Chondrocyte (in vitro differentiated cells): ENCODE data around the gene ZCCHC10. TPM values are rescaled to one million over a fixed set of nuclear protein-coding genes. Genes with fewer than 3 reads are reported as not detected.

Source experiments
- DNase-seq: peaks from one replicate; pipeline ENCODE4 v3.0.0; 2021; ENCODE audit warnings: mixed read lengths, low spot score
- H3K27ac Mint-ChIP-seq: one replicate; pipeline ENCODE4 v1.8.0; 2021; ENCODE audit warnings: mild to moderate bottlenecking, moderate library complexity, mixed read lengths; ENCODE audit not compliant: unreplicated experiment
- H3K27me3 Mint-ChIP-seq: 2 replicates; pipeline ENCODE4 v1.8.0; 2021; ENCODE audit warnings: low read depth, mixed read lengths
- H3K36me3 Mint-ChIP-seq: 2 replicates; pipeline ENCODE4 v1.8.0; 2021; ENCODE audit warnings: low read depth, mixed read lengths
- H3K4me1 Mint-ChIP-seq: 2 replicates; pipeline ENCODE4 v1.8.0; 2021; ENCODE audit warnings: low read depth, mild to moderate bottlenecking, mixed read lengths
- H3K4me3 Mint-ChIP-seq: one replicate; pipeline ENCODE4 v1.8.0; 2021; ENCODE audit warnings: mild to moderate bottlenecking, moderate library complexity, mixed read lengths; ENCODE audit not compliant: unreplicated experiment
- H3K9me3 Mint-ChIP-seq: 2 replicates; pipeline ENCODE4 v1.8.0; 2021; ENCODE audit warnings: low read depth, mixed read lengths
- CTCF ChIP-seq: fragments of 200-600 bp; sonication (generic); IDR thresholded peaks from 2 replicates; pipeline ENCODE4 v1.5.0; 2021; ENCODE audit warnings: antibody characterized with exemption, mild to moderate bottlenecking, moderate library complexity
- long read RNA-seq: library from polyadenylated mRNA; stranded (forward); transcript quantifications from one replicate; pipeline ENCODE4 v2.0.0, GENCODE V29; 2021
- total RNA-seq: library from RNA; stranded (reverse); gene quantifications from 3 replicates; pipeline ENCODE4 v1.2.1, GENCODE V29; 2021

Gene ZCCHC10
- 19.8 to 21.9 TPM (median 19.9 TPM) in 3 replicates for total RNA-seq
- long read RNA-seq, transcript ZCCHC10-207 (5 exons, 1,070 nt) = minor isoform, 6 of 51 reads
- long read RNA-seq, transcript ZCCHC10-201 (4 exons, 2,178 nt) = major isoform, 30 of 51 reads
- long read RNA-seq, transcript ZCCHC10-203 (3 exons, 325 nt) = minor isoform, 5 of 51 reads
- long read RNA-seq, partial matches to known transcripts = 0 of 51 reads
- long read RNA-seq, other reads (novel, unspliced or antisense) = 2 of 51 reads

GRCh38 chr5:133025804-133026663, at the start of gene ZCCHC10:
Gene ZCCHC10 (minus strand): TSS chr5:133026549. CDS start chr5:133026537, 12 bp downstream.
- Mint-ChIP-seq H3K4me3 (peak within 1 kb of the TSS; percentile 90), H3K36me3 (no peaks in the 10 kb centered on the region), H3K9me3 (no peaks in the 10 kb centered on the region), H3K4me1 (peaks cover 32% of the 10 kb centered on the region), H3K27ac (peak within 1 kb of the TSS; percentile 97), H3K27me3 (no peaks in the 10 kb centered on the region)
- peak; percentile 96 for DNase-seq
- TF ChIP-seq CTCF = no peak

GRCh38 chr5:133075572-133076536, 49.5 kb upstream of the ZCCHC10 start:
- H3K4me1 Mint-ChIP-seq = peaks cover 53% of the 10 kb centered on the region
- no peak for DNase-seq
- peak overlapping the region; percentile 88 for H3K27ac Mint-ChIP-seq
- peak overlapping the region; percentile 2 for H3K4me3 Mint-ChIP-seq
- TF ChIP-seq CTCF = no peak
- H3K9me3 Mint-ChIP-seq = no peaks in the 10 kb centered on the region
- no peaks in the 10 kb centered on the region for H3K27me3 Mint-ChIP-seq
- peaks cover 29% of the 10 kb centered on the region for H3K36me3 Mint-ChIP-seq

GRCh38 chr5:133072021-133072420, 45.7 kb upstream of the ZCCHC10 start:
- peak overlapping the region; percentile 59 for H3K27ac Mint-ChIP-seq
- peaks cover 37% of the 10 kb centered on the region for H3K36me3 Mint-ChIP-seq
- no peaks in the 10 kb centered on the region for H3K27me3 Mint-ChIP-seq
- TF ChIP-seq CTCF = no peak
- no peaks in the 10 kb centered on the region for H3K9me3 Mint-ChIP-seq
- H3K4me3 Mint-ChIP-seq = no peak overlapping the region
- no peak for DNase-seq
- H3K4me1 Mint-ChIP-seq = peaks cover 36% of the 10 kb centered on the region

GRCh38 chr5:133066045-133066444, 39.7 kb upstream of the ZCCHC10 start:
- Mint-ChIP-seq H3K36me3 (peaks cover 18% of the 10 kb centered on the region), H3K4me3 (no peak overlapping the region), H3K27ac (no peak overlapping the region), H3K4me1 (peaks cover 12% of the 10 kb centered on the region), H3K9me3 (no peaks in the 10 kb centered on the region), H3K27me3 (no peaks in the 10 kb centered on the region)
- TF ChIP-seq CTCF = no peak
- DNase-seq = no peak
